Kidney epithelial cell (primary cell): ENCODE data around the gene ERVH48-1. TPM values are rescaled to one million over a fixed set of nuclear protein-coding genes. Genes with fewer than 3 reads are reported as not detected.
"Not testable (repeated sequence)": the region's sequence is repeated elsewhere in the genome, so short reads cannot be mapped to it uniquely, and the experiment has no call there.

Experiments
- DNase-seq: peaks from one replicate; pipeline ENCODE4 v3.0.0-alpha.2; 2010; ENCODE audit warnings: low read depth
- H3K27me3 ChIP-seq: 2 replicates; pipeline ENCODE4 v1.6.0; 2011; ENCODE audit warnings: low read length; ENCODE audit not compliant: control insufficient read depth, insufficient read depth
- H3K36me3 ChIP-seq: 2 replicates; pipeline ENCODE4 v1.5.1; 2011; ENCODE audit warnings: low read length; ENCODE audit not compliant: control insufficient read depth, insufficient read depth
- H3K4me3 ChIP-seq: 2 replicates; pipeline ENCODE4 v1.5.1; 2011; ENCODE audit warnings: low read depth, mild to moderate bottlenecking, control low read depth, low read length
- CTCF ChIP-seq: IDR thresholded peaks from 2 replicates; pipeline ENCODE4 v1.5.1; 2011; ENCODE audit warnings: mild to moderate bottlenecking, moderate library complexity, low read length, control low read depth, inconsistent platforms; ENCODE audit not compliant: insufficient read depth, poor library complexity, severe bottlenecking
- total RNA-seq: library from RNA; depleted of rRNA; stranded (reverse); fragments of >200 nt; gene quantifications from 2 replicates; pipeline ENCODE4 v1.2.3, GENCODE V29; 2015

Gene ERVH48-1
- total RNA-seq, 1 donor from 2014 or later = not detected

GRCh38 chr21:42931560-42932235 is 6.3 kb upstream of the ERVH48-1 start:
- no peak overlapping the region for H3K4me3 ChIP-seq
- H3K27me3 ChIP-seq = no peaks in the 10 kb centered on the region
- no peak for DNase-seq
- no peaks in the 10 kb centered on the region for H3K36me3 ChIP-seq
- TF ChIP-seq CTCF = no peak

GRCh38 chr21:42929969-42930368 is 4.5 kb upstream of the ERVH48-1 start:
- Histone ChIP-seq H3K36me3 (no peaks in the 10 kb centered on the region), H3K4me3 (no peak overlapping the region), H3K27me3 (no peaks in the 10 kb centered on the region)
- DNase-seq = no peak
- no peak for TF ChIP-seq CTCF

- not testable (repeated sequence) for H3K27me3 ChIP-seq, DNase-seq, H3K36me3 ChIP-seq, H3K4me3 ChIP-seq
Observed at GRCh38 chr21:42927474-42928200, 2.2 kb upstream of the ERVH48-1 start.

GRCh38 chr21:42924433-42924751 is 1.0 kb downstream of the ERVH48-1 start:
- Histone ChIP-seq H3K36me3 (no peaks in the 10 kb centered on the region), H3K4me3 (no peak overlapping the region), H3K27me3 (no peaks in the 10 kb centered on the region)
- TF ChIP-seq CTCF = no peak
- no peak for DNase-seq

GRCh38 chr21:42923553-42924432 is 1.6 kb downstream of the ERVH48-1 start:
- no peaks in the 10 kb centered on the region for H3K27me3 ChIP-seq
- TF ChIP-seq CTCF = peak; percentile 76
- no peak overlapping the region for H3K4me3 ChIP-seq
- H3K36me3 ChIP-seq = no peaks in the 10 kb centered on the region
- peak; percentile 70 for DNase-seq

- no peak overlapping the region for H3K4me3 ChIP-seq
Observed at GRCh38 chr21:42922918-42923317, 2.5 kb downstream of the ERVH48-1 start.

More at GRCh38 chr21:42922918-42923317, 2.5 kb downstream of the ERVH48-1 start:
- no peak for DNase-seq
- no peak for TF ChIP-seq CTCF
- H3K27me3 ChIP-seq = no peaks in the 10 kb centered on the region
- H3K36me3 ChIP-seq = no peaks in the 10 kb centered on the region
